Neural cell (in vitro differentiated cells): ENCODE results near the gene CLEC18A. TPM values are rescaled to one million over a fixed set of nuclear protein-coding genes. Genes with fewer than 3 reads are reported as not detected.
"Not testable (repeated sequence)": the region's sequence is repeated elsewhere in the genome, so short reads cannot be mapped to it uniquely, and the experiment has no call there.

ENCODE experiments used
- H2AFZ ChIP-seq: fragments of 200-600, 300-800 bp; sonication (generic), shearing (Covaris generic); 2 replicates; pipeline ENCODE4 v1.6.0; 2014; ENCODE audit warnings: low read depth, mild to moderate bottlenecking, antibody characterized with exemption, low read length, moderate library complexity
- H3F3A ChIP-seq: fragments of 200-600 bp; shearing (Covaris generic); 2 replicates; pipeline ENCODE4 v1.6.1; 2016; ENCODE audit warnings: mild to moderate bottlenecking, moderate library complexity, mixed read lengths, antibody characterized with exemption, low read length; ENCODE audit not compliant: insufficient read depth, poor library complexity, severe bottlenecking
- H3K27ac ChIP-seq: fragments of 200-600, 300-800 bp; sonication (generic), shearing (Covaris generic); 2 replicates; pipeline ENCODE4 v1.5.1; 2014; ENCODE audit warnings: mild to moderate bottlenecking, low read length, moderate library complexity
- H3K27me3 ChIP-seq: fragments of 300-800, 200-600 bp; sonication (generic), shearing (Covaris generic); 2 replicates; pipeline ENCODE4 v1.6.0; 2014; ENCODE audit warnings: mild to moderate bottlenecking, low read depth, low read length, moderate library complexity; ENCODE audit not compliant: insufficient read depth
- H3K36me3 ChIP-seq: fragments of 300-800, 200-600 bp; sonication (generic), shearing (Covaris generic); 2 replicates; pipeline ENCODE4 v1.5.1; 2014; ENCODE audit warnings: mild to moderate bottlenecking, antibody characterized with exemption, low read length, moderate library complexity; ENCODE audit not compliant: insufficient read depth
- H3K4me2 ChIP-seq: fragments of 300-800, 200-600 bp; sonication (generic), shearing (Covaris generic); 2 replicates; pipeline ENCODE4 v1.6.0; 2014; ENCODE audit warnings: mild to moderate bottlenecking, low read length
- H3K4me3 ChIP-seq: fragments of 300-800, 200-600 bp; sonication (generic), shearing (Covaris generic); 2 replicates; pipeline ENCODE4 v1.5.1; 2014; ENCODE audit warnings: mild to moderate bottlenecking, low read length, moderate library complexity
- H3K79me2 ChIP-seq: fragments of 200-600 bp; shearing (Covaris generic); replicated peaks from 2 replicates; pipeline ENCODE4 v1.6.0; 2014; ENCODE audit warnings: mild to moderate bottlenecking, low read length, moderate library complexity; ENCODE audit not compliant: insufficient read depth
- H3K9ac ChIP-seq: fragments of 300-800, 200-600 bp; sonication (generic), shearing (Covaris generic); 2 replicates; pipeline ENCODE4 v1.6.1; 2016; ENCODE audit warnings: mild to moderate bottlenecking, low read length, mixed read lengths
- H3K9me2 ChIP-seq: fragments of 200-600 bp; shearing (Covaris generic); 2 replicates; pipeline ENCODE4 v1.6.1; 2016; ENCODE audit warnings: mild to moderate bottlenecking, low read length, mixed read lengths; ENCODE audit not compliant: insufficient read depth
- H3K9me3 ChIP-seq: fragments of 200-600, 300-800 bp; sonication (generic), shearing (Covaris generic); 2 replicates; pipeline ENCODE4 v1.6.1; 2016; ENCODE audit warnings: mild to moderate bottlenecking, mixed run types, low read length, moderate library complexity, mixed read lengths
- H4K20me1 ChIP-seq: fragments of 200-600 bp; shearing (Covaris generic); 2 replicates; pipeline ENCODE4 v1.6.1; 2016; ENCODE audit warnings: mild to moderate bottlenecking, mixed run types; ENCODE audit not compliant: insufficient read depth
- CTCF ChIP-seq: fragments of 450-650 bp; IDR thresholded peaks from 2 replicates; pipeline ENCODE4 v1.5.1; 2014; ENCODE audit warnings: antibody characterized with exemption, mild to moderate bottlenecking, moderate library complexity; ENCODE audit not compliant: poor library complexity, severe bottlenecking
- EZH2 ChIP-seq: fragments of 200-600, 300-800 bp; shearing (Covaris generic), sonication (generic); IDR thresholded peaks from 2 replicates; pipeline ENCODE4 v1.6.1; 2014; ENCODE audit warnings: antibody characterized with exemption, low read length, borderline replicate concordance, mild to moderate bottlenecking; ENCODE audit not compliant: insufficient read depth, poor library complexity, severe bottlenecking
- MXI1 ChIP-seq: fragments of 450-650 bp; conservative IDR thresholded peaks from 2 replicates; pipeline ENCODE4 v1.6.1; 2014; ENCODE audit warnings: antibody characterized with exemption, mild to moderate bottlenecking; ENCODE audit not compliant: poor library complexity, severe bottlenecking
- POLR2AphosphoS5 ChIP-seq: IDR thresholded peaks from 2 replicates; pipeline ENCODE4 v1.6.1; 2012
- RAD21 ChIP-seq: fragments of 450-650 bp; conservative IDR thresholded peaks from 2 replicates; pipeline ENCODE4 v1.6.1; 2014; ENCODE audit warnings: antibody characterized with exemption, mild to moderate bottlenecking, moderate library complexity
- SMC3 ChIP-seq: fragments of 450-650 bp; conservative IDR thresholded peaks from 2 replicates; pipeline ENCODE4 v1.6.1; 2014; ENCODE audit warnings: antibody characterized with exemption, mild to moderate bottlenecking, moderate library complexity; ENCODE audit not compliant: poor library complexity
- TAF1 ChIP-seq: IDR thresholded peaks from 2 replicates; pipeline ENCODE4 v1.6.1; 2012; ENCODE audit warnings: low read depth
- polyA minus RNA-seq: library from RNA; depleted of rRNA, polyadenylated mRNA; stranded (reverse); fragments of >200 nt; gene quantifications from 2 replicates; pipeline ENCODE4 v1.2.3, GENCODE V29; 2014
- polyA plus RNA-seq: library from polyadenylated mRNA; depleted of rRNA; stranded (reverse); fragments of >200 nt; gene quantifications from 2 replicates; pipeline ENCODE4 v1.2.3, GENCODE V29; 2014
- TF ChIP-seq, protein P1 (sequence below): IDR thresholded peaks from 2 replicates; pipeline ENCODE4 v1.6.1; 2012; ENCODE audit warnings: borderline replicate concordance

The CLEC18A gene
- polyA plus RNA-seq (2.0 and 2.5 TPM in 2 replicates), polyA minus RNA-seq (2.7 and 3.9 TPM in 2 replicates)

- H3K27me3 ChIP-seq, H4K20me1 ChIP-seq, H3K79me2 ChIP-seq: not testable (repeated sequence)
Measured at GRCh38 chr16:69951017-69951671, at the start of gene CLEC18A. CLEC18A (plus strand) TSS chr16:69951334; CDS start chr16:69951367, 33 bp downstream.

DNA sequence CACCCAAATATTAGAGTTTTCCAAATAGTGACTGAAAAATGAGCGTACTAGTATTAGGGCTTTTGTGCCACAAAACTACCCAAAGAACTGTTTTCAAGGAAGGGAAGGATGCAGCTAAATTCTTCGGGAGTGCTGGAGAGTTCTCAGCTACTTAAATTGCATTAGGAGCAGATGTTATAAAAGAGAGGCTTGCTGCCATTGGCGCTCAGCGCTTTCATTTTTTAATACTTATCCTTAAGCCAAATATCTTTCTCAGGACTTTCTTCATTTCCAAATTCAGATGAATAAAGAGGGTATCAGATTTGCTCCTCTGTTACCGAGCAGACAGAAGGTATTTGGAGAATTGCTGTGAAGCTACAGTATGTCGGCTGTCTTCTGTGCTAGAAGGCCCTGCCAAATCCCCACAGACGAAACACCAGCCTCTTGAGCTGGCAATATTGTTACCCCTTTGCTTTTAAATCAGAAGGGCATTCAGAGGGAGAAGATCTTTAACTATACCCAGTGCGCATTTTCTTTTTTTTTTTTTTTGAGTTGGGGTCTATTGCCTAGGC, 47.2 kb upstream of the CLEC18A start:
- Histone ChIP-seq H4K20me1 (no peaks in the 10 kb centered on the region), H3K9ac (no peak overlapping the region), H3K9me3 (no peaks in the 10 kb centered on the region), H3K4me3 (no peak overlapping the region), H3K9me2 (no peaks in the 10 kb centered on the region), H3K79me2 (no peaks in the 10 kb centered on the region), H3K27ac (no peak overlapping the region), H2AFZ (no peak overlapping the region), H3K27me3 (no peaks in the 10 kb centered on the region), H3K4me2 (no peak overlapping the region), H3K36me3 (no peaks in the 10 kb centered on the region), H3F3A (no peaks in the 10 kb centered on the region)
- no peak for TF ChIP-seq MXI1
- no peak for TF ChIP-seq TAF1
- no peak for TF ChIP-seq RAD21
- TF ChIP-seq EZH2: no peak
- no peak for TF ChIP-seq CTCF
- no peak for TF ChIP-seq POLR2AphosphoS5
- TF ChIP-seq, protein P1, sequence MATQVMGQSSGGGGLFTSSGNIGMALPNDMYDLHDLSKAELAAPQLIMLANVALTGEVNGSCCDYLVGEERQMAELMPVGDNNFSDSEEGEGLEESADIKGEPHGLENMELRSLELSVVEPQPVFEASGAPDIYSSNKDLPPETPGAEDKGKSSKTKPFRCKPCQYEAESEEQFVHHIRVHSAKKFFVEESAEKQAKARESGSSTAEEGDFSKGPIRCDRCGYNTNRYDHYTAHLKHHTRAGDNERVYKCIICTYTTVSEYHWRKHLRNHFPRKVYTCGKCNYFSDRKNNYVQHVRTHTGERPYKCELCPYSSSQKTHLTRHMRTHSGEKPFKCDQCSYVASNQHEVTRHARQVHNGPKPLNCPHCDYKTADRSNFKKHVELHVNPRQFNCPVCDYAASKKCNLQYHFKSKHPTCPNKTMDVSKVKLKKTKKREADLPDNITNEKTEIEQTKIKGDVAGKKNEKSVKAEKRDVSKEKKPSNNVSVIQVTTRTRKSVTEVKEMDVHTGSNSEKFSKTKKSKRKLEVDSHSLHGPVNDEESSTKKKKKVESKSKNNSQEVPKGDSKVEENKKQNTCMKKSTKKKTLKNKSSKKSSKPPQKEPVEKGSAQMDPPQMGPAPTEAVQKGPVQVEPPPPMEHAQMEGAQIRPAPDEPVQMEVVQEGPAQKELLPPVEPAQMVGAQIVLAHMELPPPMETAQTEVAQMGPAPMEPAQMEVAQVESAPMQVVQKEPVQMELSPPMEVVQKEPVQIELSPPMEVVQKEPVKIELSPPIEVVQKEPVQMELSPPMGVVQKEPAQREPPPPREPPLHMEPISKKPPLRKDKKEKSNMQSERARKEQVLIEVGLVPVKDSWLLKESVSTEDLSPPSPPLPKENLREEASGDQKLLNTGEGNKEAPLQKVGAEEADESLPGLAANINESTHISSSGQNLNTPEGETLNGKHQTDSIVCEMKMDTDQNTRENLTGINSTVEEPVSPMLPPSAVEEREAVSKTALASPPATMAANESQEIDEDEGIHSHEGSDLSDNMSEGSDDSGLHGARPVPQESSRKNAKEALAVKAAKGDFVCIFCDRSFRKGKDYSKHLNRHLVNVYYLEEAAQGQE: no peak
- TF ChIP-seq SMC3: no peak

More at GRCh38 chr16:69951017-69951671, at the start of gene CLEC18A:
- not testable (repeated sequence) for H3K4me3 ChIP-seq, H2AFZ ChIP-seq, H3K4me2 ChIP-seq, H3K27ac ChIP-seq, H3K9me3 ChIP-seq, H3K9me2 ChIP-seq, H3K9ac ChIP-seq, H3F3A ChIP-seq, H3K36me3 ChIP-seq
